CD14-positive monocyte (primary cell): Measurements from ENCODE around the gene TUBB4A. TPM values are rescaled to one million over a fixed set of nuclear protein-coding genes. Genes with fewer than 3 reads are reported as not detected.

ENCODE experiments used
- DNase-seq, 3 donors: peaks; one replicate each; pipeline ENCODE4 v3.0.0-alpha.2; 2011 to 2022
- H2AFZ ChIP-seq: 2 replicates; pipeline ENCODE4 v1.6.0; 2012; ENCODE audit warnings: mild to moderate bottlenecking, low read depth, low read length, inconsistent platforms; ENCODE audit not compliant: insufficient read depth, poor library complexity, severe bottlenecking
- H3K27ac ChIP-seq, 2 donors: 1 replicate in 1 of 2; 2 replicates in 1 of 2; pipeline ENCODE4 v1.5.1; 2012 to 2013; ENCODE audit warnings: low read length in 2 of 2, control low read depth in 1 of 2, inconsistent platforms in 1 of 2, low read depth in 1 of 2, mild to moderate bottlenecking in 1 of 2
- H3K27me3 ChIP-seq, 2 donors: one replicate each; pipeline versions ENCODE4 v1.6.0 to v1.6.1; 2011 to 2013; ENCODE audit warnings: low read length in 2 of 2; ENCODE audit not compliant: control insufficient read depth in 2 of 2, insufficient read depth in 2 of 2
- H3K36me3 ChIP-seq, 2 donors: replicated peaks in 1 of 2; 1 replicate in 1 of 2; 2 replicates in 1 of 2; pipeline versions ENCODE4 v1.5.1 to v1.6.1; 2012 to 2013; ENCODE audit warnings: low read length in 2 of 2, control low read depth in 1 of 2, inconsistent platforms in 1 of 2, mild to moderate bottlenecking in 1 of 2; ENCODE audit not compliant: insufficient read depth in 2 of 2, control insufficient read depth in 1 of 2
- H3K4me1 ChIP-seq, 2 donors: 1 replicate in 1 of 2; 2 replicates in 1 of 2; pipeline versions ENCODE4 v1.5.1 to v1.6.1; 2012 to 2013; ENCODE audit warnings: low read length in 2 of 2, control low read depth in 1 of 2, inconsistent platforms in 1 of 2, mild to moderate bottlenecking in 1 of 2, moderate library complexity in 1 of 2; ENCODE audit not compliant: insufficient read depth in 2 of 2, control insufficient read depth in 1 of 2
- H3K4me2 ChIP-seq: replicated peaks from 2 replicates; pipeline ENCODE3; 2012; ENCODE audit warnings: low read length, moderate library complexity, mild to moderate bottlenecking; ENCODE audit not compliant: poor library complexity, severe bottlenecking; ENCODE audit errors: extremely low read depth
- H3K4me3 ChIP-seq, 3 experiments: fragments of 200-600 bp in 1 of 3; sonication (generic) in 1 of 3; replicated peaks in 1 of 3; 1 replicate in 2 of 3; 2 replicates in 1 of 3; pipeline ENCODE4 v1.5.1; 2011 to 2013; ENCODE audit warnings: low read length in 3 of 3, mild to moderate bottlenecking in 3 of 3, control low read depth in 2 of 3, low read depth in 2 of 3, inconsistent platforms in 1 of 3, moderate library complexity in 1 of 3
- H3K79me2 ChIP-seq: 2 replicates; pipeline ENCODE4 v1.6.0; 2012; ENCODE audit warnings: mild to moderate bottlenecking, control low read depth, inconsistent platforms, low read length, moderate library complexity; ENCODE audit not compliant: insufficient read depth
- H3K9ac ChIP-seq: 2 replicates; pipeline ENCODE4 v1.6.0; 2017; ENCODE audit warnings: low read length, mild to moderate bottlenecking; ENCODE audit not compliant: insufficient read depth, poor library complexity, severe bottlenecking
- H3K9me3 ChIP-seq, 2 donors: replicated peaks in 1 of 2; 1 replicate in 1 of 2; 2 replicates in 1 of 2; pipeline versions ENCODE4 v1.5.1 to v1.6.1; 2012 to 2013; ENCODE audit warnings: low read length in 2 of 2, control low read depth in 1 of 2; ENCODE audit not compliant: control insufficient read depth in 1 of 2, insufficient read depth in 1 of 2
- H4K20me1 ChIP-seq: 2 replicates; pipeline ENCODE4 v1.6.0; 2012; ENCODE audit warnings: mild to moderate bottlenecking, low read length, control low read depth, moderate library complexity; ENCODE audit not compliant: insufficient read depth
- H3K27ac Mint-ChIP-seq, 7 donors: one replicate each; pipeline ENCODE4 v1.8.0; 2020; ENCODE audit warnings: mild to moderate bottlenecking in 7 of 7, mixed read lengths in 7 of 7, moderate library complexity in 6 of 7, inconsistent platforms in 2 of 7
- H3K27me3 Mint-ChIP-seq, 3 donors: one replicate each; pipeline ENCODE4 v1.8.0; 2021 to 2022; ENCODE audit warnings: low read depth in 3 of 3, mild to moderate bottlenecking in 3 of 3, mixed read lengths in 3 of 3, moderate library complexity in 3 of 3, inconsistent platforms in 1 of 3
- H3K36me3 Mint-ChIP-seq, 2 donors: one replicate each; pipeline ENCODE4 v1.8.0; 2020; ENCODE audit warnings: mixed read lengths in 2 of 2, inconsistent platforms in 1 of 2, mild to moderate bottlenecking in 1 of 2
- H3K4me1 Mint-ChIP-seq: one replicate; pipeline ENCODE4 v1.8.0; 2020; ENCODE audit warnings: mild to moderate bottlenecking, mixed read lengths
- H3K4me3 Mint-ChIP-seq, 2 donors: one replicate each; pipeline ENCODE4 v1.8.0; 2020; ENCODE audit warnings: mild to moderate bottlenecking in 2 of 2, mixed read lengths in 2 of 2, moderate library complexity in 1 of 2
- H3K9me3 Mint-ChIP-seq, 7 donors: one replicate each; pipeline ENCODE4 v1.8.0; 2020 to 2022; ENCODE audit warnings: mixed read lengths in 7 of 7, mild to moderate bottlenecking in 6 of 7, moderate library complexity in 6 of 7, inconsistent platforms in 2 of 7
- CTCF ChIP-seq: fragments of 200-600 bp; IDR thresholded peaks from one replicate; pipeline ENCODE4 v1.8.0; 2022; ENCODE audit warnings: antibody characterized with exemption, mild to moderate bottlenecking
- WGBS: methylation state at CpG from one replicate; pipeline ENCODE4 v1.1.5; 2013; ENCODE audit warnings: missing lambda C conversion rate; ENCODE audit not compliant: insufficient coverage; 5-methylcytosine and 5-hydroxymethylcytosine counted together
- intact Hi-C, 2 donors: fragments of 100-400 bp; cut with micrococcal nuclease; formaldehyde crosslinking; loops; one replicate each; pipeline versions ENCODE4 v1.15.0 to v1.15.1; 2023
- polyA plus RNA-seq, 3 donors: library from polyadenylated mRNA; depleted of rRNA in 1 of 3; unstranded in 2 of 3; stranded (reverse) in 1 of 3; fragments of 300-500 nt in 2 of 3; fragments of >200 nt in 1 of 3; fragmentation: Illumina TruSeq in 2 of 3; gene quantifications; 1 replicate in 2 of 3; 2 replicates in 1 of 3; pipeline ENCODE4 v1.2.3, GENCODE V29; 2012 to 2021

The TUBB4A gene
- polyA plus RNA-seq, 3 donors, result 0.16 TPM; not detected in 2

GRCh38 chr19:6503407-6504201 is 1.5 kb upstream of the TUBB4A start:
- Histone ChIP-seq H3K79me2 (no peaks in the 10 kb centered on the region), H3K4me3 (no peak overlapping the region), H3K27me3 (peaks cover 24 to 44% of the 10 kb centered on the region in 2 donors), H3K4me1 (peaks cover 9 to 25% of the 10 kb centered on the region in 2 donors), H3K4me2 (no peak overlapping the region), H4K20me1 (no peaks in the 10 kb centered on the region), H2AFZ (no peak overlapping the region), H3K27ac (no peak overlapping the region), H3K36me3 (no peaks in the 10 kb centered on the region), H3K9ac (no peak overlapping the region), H3K9me3 (peaks cover 0 to 5% of the 10 kb centered on the region in 2 donors)
- Mint-ChIP-seq H3K36me3 (peaks cover 5 to 6% of the 10 kb centered on the region in 2 donors), H3K4me1 (peaks cover 17% of the 10 kb centered on the region), H3K4me3 (peak overlapping the region in 1 of 2 donors; percentile 83), H3K27ac (no peak overlapping the region), H3K27me3 (peaks cover 39 to 58% (median 58%) of the 10 kb centered on the region in 3 donors), H3K9me3 (peaks cover 0 to 13% (median 5%) of the 10 kb centered on the region in 7 donors)
- DNase-seq, result no peak
- intact Hi-C loops, result no loop called here
- no peak for TF ChIP-seq CTCF
- 96% methylated on average over 4 of the region's 9 CpGs for WGBS

GRCh38 chr19:6500837-6501739 is 1.0 kb downstream of the TUBB4A start:
- Mint-ChIP-seq H3K27me3 (peaks cover 39 to 59% (median 57%) of the 10 kb centered on the region in 3 donors), H3K36me3 (peaks cover 5 to 6% of the 10 kb centered on the region in 2 donors), H3K4me1 (peaks cover 23% of the 10 kb centered on the region), H3K4me3 (peak overlapping the region; percentile 60 to 88), H3K27ac (peak overlapping the region in 1 of 7 donors; percentile 40), H3K9me3 (peaks cover 0 to 13% (median 5%) of the 10 kb centered on the region in 7 donors)
- TF ChIP-seq CTCF, result no peak
- Histone ChIP-seq H3K79me2 (no peaks in the 10 kb centered on the region), H3K4me3 (no peak overlapping the region), H3K27ac (no peak overlapping the region), H2AFZ (no peak overlapping the region), H3K4me2 (no peak overlapping the region), H3K4me1 (peaks cover 13 to 31% of the 10 kb centered on the region in 2 donors), H3K9me3 (peaks cover 0 to 5% of the 10 kb centered on the region in 2 donors), H3K9ac (no peak overlapping the region), H3K27me3 (peaks cover 24 to 44% of the 10 kb centered on the region in 2 donors), H4K20me1 (no peaks in the 10 kb centered on the region), H3K36me3 (no peaks in the 10 kb centered on the region)
- no peak for DNase-seq
- intact Hi-C loops, result no loop called here
- WGBS, result 54% methylated on average over 15 of the region's 24 CpGs
